H1 (cell line): Measurements from ENCODE around the gene QRICH1. TPM values are rescaled to one million over a fixed set of nuclear protein-coding genes. Genes with fewer than 3 reads are reported as not detected.

Experiments
- CTCF ChIA-PET: fragments of 300-600 bp; sonication (Branson Sonifier 250); formaldehyde crosslinking; loops from one replicate; lab custom pipeline; 2021; ENCODE audit not compliant: partially characterized antibody; lab: Charles Lee
- POLR2A ChIA-PET: fragments of 300-600 bp; sonication (Branson Sonifier 250); formaldehyde crosslinking; loops from one replicate; lab custom pipeline; 2021; ENCODE audit warnings: inconsistent platforms; ENCODE audit not compliant: partially characterized antibody; lab: Charles Lee
- DNase-seq, 2 experiments: peaks; one replicate each; pipeline versions ENCODE4 v3.0.0 to v3.0.0-alpha.2; 2010 to 2022; ENCODE audit warnings: low spot score in 2 of 2, low read depth in 1 of 2, mixed read lengths in 1 of 2
- FAIRE-seq: peaks from 2 replicates; lab custom pipeline; 2011; peaks lifted over from hg19 to GRCh38; lab: Jason Lieb, UNC
- H2AFZ ChIP-seq: 2 replicates; pipeline ENCODE4 v1.8.1; 2012; ENCODE audit warnings: low read length, inconsistent platforms
- H2AK5ac ChIP-seq: 2 replicates; pipeline ENCODE4 v1.6.1; 2013; ENCODE audit warnings: low read depth, low read length
- H2BK120ac ChIP-seq: replicated peaks from 2 replicates; pipeline ENCODE3; 2013; ENCODE audit warnings: low read depth, low read length, inconsistent platforms
- H2BK12ac ChIP-seq: 2 replicates; pipeline ENCODE4 v1.6.1; 2013; ENCODE audit warnings: low read depth, low read length
- H2BK15ac ChIP-seq: 2 replicates; pipeline ENCODE4 v1.6.1; 2013; ENCODE audit warnings: low read length
- H2BK20ac ChIP-seq: 2 replicates; pipeline ENCODE4 v1.6.1; 2013; ENCODE audit warnings: low read length
- H2BK5ac ChIP-seq: 2 replicates; pipeline ENCODE4 v1.6.1; 2013; ENCODE audit warnings: low read depth, low read length
- H3K14ac ChIP-seq: 2 replicates; pipeline ENCODE4 v1.6.1; 2013; ENCODE audit warnings: inconsistent platforms; ENCODE audit not compliant: insufficient read length
- H3K18ac ChIP-seq: 2 replicates; pipeline ENCODE4 v1.6.1; 2013; ENCODE audit warnings: low read length; ENCODE audit errors: extremely low read depth
- H3K23ac ChIP-seq: 2 replicates; pipeline ENCODE4 v1.6.1; 2013; ENCODE audit warnings: inconsistent platforms; ENCODE audit not compliant: insufficient read length
- H3K23me2 ChIP-seq: 2 replicates; pipeline ENCODE4 v1.6.1; 2013; ENCODE audit warnings: low read depth, low read length
- H3K27ac ChIP-seq: 2 replicates; pipeline ENCODE4 v1.6.1; 2011; ENCODE audit warnings: low read depth, low read length, inconsistent platforms
- H3K27me3 ChIP-seq, 4 experiments: replicated peaks in 1 of 4; 1 replicate in 1 of 4; 2 replicates in 3 of 4; pipeline versions ENCODE4 v1.6.1 to v1.8.1; 2011 to 2013; ENCODE audit warnings: low read length in 3 of 4, mild to moderate bottlenecking in 3 of 4, inconsistent platforms in 2 of 4, mixed read lengths in 2 of 4, moderate library complexity in 1 of 4; ENCODE audit not compliant: control insufficient read depth in 3 of 4, insufficient read depth in 3 of 4; ENCODE audit errors: extremely low read depth in 1 of 4
- H3K36me3 ChIP-seq, 4 experiments: 2 replicates each; pipeline versions ENCODE4 v1.6.1 to v1.8.1; 2011 to 2013; ENCODE audit warnings: mild to moderate bottlenecking in 4 of 4, low read length in 3 of 4, moderate library complexity in 2 of 4, control low read depth in 1 of 4, inconsistent platforms in 1 of 4; ENCODE audit not compliant: insufficient read depth in 4 of 4, control insufficient read depth in 2 of 4
- H3K4ac ChIP-seq: replicated peaks from 2 replicates; pipeline ENCODE3; 2013; ENCODE audit warnings: low read length, low read depth, mixed read lengths, inconsistent platforms; ENCODE audit not compliant: insufficient read length
- H3K4me1 ChIP-seq, 4 experiments: replicated peaks in 1 of 4; 1 replicate in 1 of 4; 2 replicates in 3 of 4; pipeline versions ENCODE4 v1.6.1 to v1.8.1; 2011 to 2013; ENCODE audit warnings: low read length in 3 of 4, inconsistent platforms in 2 of 4, mixed read lengths in 1 of 4; ENCODE audit not compliant: insufficient read depth in 4 of 4, control insufficient read depth in 3 of 4
- H3K4me2 ChIP-seq, 2 experiments: 2 replicates each; pipeline versions ENCODE4 v1.6.1 to v1.8.1; 2011 to 2013; ENCODE audit warnings: low read depth in 2 of 2, low read length in 2 of 2, control low read depth in 1 of 2, inconsistent platforms in 1 of 2, mild to moderate bottlenecking in 1 of 2; ENCODE audit not compliant: insufficient read depth in 1 of 2
- H3K4me3 ChIP-seq, 4 experiments: fragments of 200-600, 300-600 bp in 1 of 4; sonication (generic), shearing (Covaris generic), sonication (Bioruptor Twin) in 1 of 4; 2 replicates each; pipeline versions ENCODE4 v1.5.1 to v1.8.1; 2011 to 2016; ENCODE audit warnings: low read length in 4 of 4, low read depth in 3 of 4, control low read depth in 2 of 4, inconsistent platforms in 2 of 4, mild to moderate bottlenecking in 2 of 4, mixed read lengths in 1 of 4, moderate library complexity in 1 of 4; ENCODE audit not compliant: insufficient read depth in 2 of 4; ENCODE audit errors: extremely low read depth in 1 of 4
- H3K56ac ChIP-seq: replicated peaks from 2 replicates; pipeline ENCODE3; 2013; ENCODE audit warnings: low read depth, mild to moderate bottlenecking, mixed read lengths, low read length, inconsistent platforms; ENCODE audit not compliant: insufficient read length
- H3K79me1 ChIP-seq: 2 replicates; pipeline ENCODE4 v1.6.1; 2013; ENCODE audit warnings: low read depth, low read length, control low read depth
- H3K79me2 ChIP-seq, 2 experiments: 2 replicates each; pipeline versions ENCODE4 v1.6.1 to v1.8.1; 2012 to 2013; ENCODE audit warnings: low read length in 2 of 2, mild to moderate bottlenecking in 2 of 2, inconsistent platforms in 1 of 2; ENCODE audit not compliant: insufficient read depth in 2 of 2, control insufficient read depth in 1 of 2
- H3K9ac ChIP-seq, 4 experiments: replicated peaks in 1 of 4; 1 replicate in 1 of 4; 2 replicates in 3 of 4; pipeline versions ENCODE4 v1.6.1 to v1.8.1; 2011 to 2013; ENCODE audit warnings: low read depth in 3 of 4, low read length in 3 of 4, control low read depth in 2 of 4, mild to moderate bottlenecking in 2 of 4, moderate library complexity in 2 of 4, inconsistent platforms in 1 of 4; ENCODE audit errors: extremely low read depth in 1 of 4
- H3K9me3 ChIP-seq, 2 experiments: 2 replicates each; pipeline versions ENCODE4 v1.6.1 to v1.8.1; 2012 to 2013; ENCODE audit warnings: mild to moderate bottlenecking in 2 of 2, moderate library complexity in 2 of 2, control low read depth in 1 of 2, inconsistent platforms in 1 of 2, low read depth in 1 of 2, low read length in 1 of 2, mixed read lengths in 1 of 2; ENCODE audit not compliant: insufficient read depth in 2 of 2
- H4K20me1 ChIP-seq, 2 experiments: replicated peaks in 1 of 2; 2 replicates each; pipeline versions ENCODE3 to v1.8.1; 2011 to 2013; ENCODE audit warnings: inconsistent platforms in 2 of 2, low read length in 2 of 2, mild to moderate bottlenecking in 1 of 2; ENCODE audit not compliant: insufficient read depth in 2 of 2, control insufficient read depth in 1 of 2
- H4K5ac ChIP-seq: 2 replicates; pipeline ENCODE4 v1.6.1; 2013; ENCODE audit warnings: low read length, low read depth, mixed read lengths, inconsistent platforms; ENCODE audit not compliant: insufficient read length
- H4K8ac ChIP-seq: 2 replicates; pipeline ENCODE4 v1.8.0; 2013; ENCODE audit warnings: mild to moderate bottlenecking, moderate library complexity, low read length, inconsistent platforms; ENCODE audit not compliant: insufficient read depth; ENCODE audit errors: extremely low read depth
- H4K91ac ChIP-seq: replicated peaks from 2 replicates; pipeline ENCODE3; 2013; ENCODE audit warnings: low read length, mixed read lengths, inconsistent platforms; ENCODE audit not compliant: insufficient read length
- BCL11A ChIP-seq, 2 experiments: IDR thresholded peaks; one replicate each; pipeline ENCODE4 v1.6.1; 2011; ENCODE audit warnings: low read depth in 2 of 2, low read length in 2 of 2, mild to moderate bottlenecking in 2 of 2
- CEBPB ChIP-seq: IDR thresholded peaks from 2 replicates; pipeline ENCODE4 v1.6.1; 2012; ENCODE audit warnings: low read depth, low read length
- CHD1 ChIP-seq: IDR thresholded peaks from 2 replicates; pipeline ENCODE4 v1.6.1; 2012; ENCODE audit warnings: low read depth, low read length, improper control_type of control experiment
- CREB1 ChIP-seq: IDR thresholded peaks from 2 replicates; pipeline ENCODE4 v1.6.1; 2012; ENCODE audit warnings: inconsistent platforms
- EP300 ChIP-seq, 2 experiments: IDR thresholded peaks; 1 replicate in 1 of 2; 2 replicates in 1 of 2; pipeline ENCODE4 v1.6.1; 2011 to 2012; ENCODE audit warnings: low read depth in 2 of 2, low read length in 2 of 2, mild to moderate bottlenecking in 2 of 2, borderline replicate concordance in 1 of 2, inconsistent platforms in 1 of 2, moderate library complexity in 1 of 2
- GABPA ChIP-seq: IDR thresholded peaks from 2 replicates; pipeline ENCODE4 v1.6.1; 2011; ENCODE audit warnings: mild to moderate bottlenecking, low read length, moderate library complexity, borderline replicate concordance; ENCODE audit not compliant: insufficient read depth
- HDAC6 ChIP-seq: IDR thresholded peaks from one replicate; pipeline ENCODE4 v1.7.1; 2012; ENCODE audit warnings: low read depth, mild to moderate bottlenecking, inconsistent platforms, low read length, moderate library complexity
- NRF1 ChIP-seq: IDR thresholded peaks from 2 replicates; pipeline ENCODE4 v1.6.1; 2011; ENCODE audit warnings: mild to moderate bottlenecking, low read depth, low read length, improper control_type of control experiment
- PHF8 ChIP-seq: fragments of 200-600 bp; sonication (generic); conservative IDR thresholded peaks from 2 replicates; pipeline ENCODE4 v1.7.1; 2012; ENCODE audit warnings: low read depth, mild to moderate bottlenecking, inconsistent platforms, low read length, moderate library complexity
- RFX5 ChIP-seq: IDR thresholded peaks from 2 replicates; pipeline ENCODE4 v1.6.1; 2011; ENCODE audit warnings: low read depth, low read length, improper control_type of control experiment, borderline replicate concordance
- SIRT6 ChIP-seq: IDR thresholded peaks from one replicate; pipeline ENCODE4 v1.7.1; 2012; ENCODE audit warnings: low read length, inconsistent platforms
- SP1 ChIP-seq: IDR thresholded peaks from 2 replicates; pipeline ENCODE4 v1.6.1; 2011; ENCODE audit warnings: low read depth, low read length
- TBP ChIP-seq: IDR thresholded peaks from 2 replicates; pipeline ENCODE4 v1.6.1; 2011; ENCODE audit warnings: low read depth, low read length, improper control_type of control experiment
- TEAD4 ChIP-seq: IDR thresholded peaks from 2 replicates; pipeline ENCODE4 v1.6.1; 2012; ENCODE audit warnings: low read depth, low read length, inconsistent platforms, mixed read lengths
- YY1 ChIP-seq: IDR thresholded peaks from 2 replicates; pipeline ENCODE4 v1.6.1; 2011; ENCODE audit warnings: low read depth, mild to moderate bottlenecking, low read length
- ZNF274 ChIP-seq: IDR thresholded peaks from 2 replicates; pipeline ENCODE4 v1.7.0; 2012; ENCODE audit warnings: low read length, borderline replicate concordance; ENCODE audit errors: extremely low read depth
- WGBS, 2 experiments: shearing (Covaris generic) in 1 of 2; methylation state at CpG; one replicate each; pipeline versions ENCODE4 v1.1.6 to v1.1.7; 2013 to 2015; ENCODE audit warnings: low lambda C conversion rate in 2 of 2, mixed read lengths in 2 of 2, inconsistent platforms in 1 of 2, low coverage in 1 of 2, missing lambda C conversion rate in 1 of 2; ENCODE audit not compliant: insufficient replicate concordance in 2 of 2, insufficient coverage in 1 of 2, insufficient read length in 1 of 2; ENCODE audit errors: extremely low coverage in 1 of 2, missing lambda C conversion rate in 1 of 2; 5-methylcytosine and 5-hydroxymethylcytosine counted together
- polyA plus RNA-seq, 7 experiments: library from polyadenylated mRNA; depleted of rRNA in 3 of 7; stranded (reverse) in 5 of 7; unstranded in 2 of 7; fragments of >200 nt in 5 of 7; fragments of 200-250 nt in 2 of 7; gene quantifications; 1 replicate in 5 of 7; 2 replicates in 1 of 7; 4 replicates in 1 of 7; pipeline versions ENCODE4 v1.2.1 to v1.2.3, GENCODE V29; 2011 to 2013; ENCODE audit warnings: missing spikeins in 2 of 7, mixed read lengths in 2 of 7
- total RNA-seq: library from RNA; stranded (reverse); fragmentation: NEBNext Ultra II Directional; extraction: Animal tissue kit (Norgen Biotek cat#: 25700); gene quantifications from 2 replicates; pipeline ENCODE4 v1.2.1, GENCODE V29; 2021

The QRICH1 gene
- total and polyA plus RNA-seq, 2 of the 8 experiments (the other 6 are each of a cell fraction or from before 2014, with no cell fraction given), result 128 to 142 TPM

DNA sequence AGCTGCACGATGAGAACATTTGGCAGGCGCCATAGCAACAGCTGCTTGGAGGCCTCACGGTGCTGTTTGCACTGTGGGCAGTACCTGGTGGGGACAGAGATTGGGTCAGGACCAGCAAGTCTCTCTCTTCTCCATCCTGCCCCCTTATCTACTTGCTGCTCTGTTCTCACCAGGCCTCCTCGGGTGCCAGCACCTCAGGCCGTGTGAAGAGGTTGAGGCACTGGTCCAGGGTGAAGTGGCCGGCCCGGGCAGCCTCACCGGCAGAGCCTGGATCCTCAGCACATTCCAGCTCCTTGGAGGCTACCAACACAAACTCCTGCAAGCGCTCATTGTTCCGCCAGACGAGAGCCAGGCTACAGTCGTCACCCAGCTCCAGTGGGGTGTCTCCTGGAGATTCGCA, 16.9 kb upstream of the QRICH1 start:
- Histone ChIP-seq H3K79me1 (no peaks in the 10 kb centered on the region), H3K36me3 (peaks cover 23 to 66% (median 58%) of the 10 kb centered on the region in 4 experiments), H3K23me2 (no peaks in the 10 kb centered on the region), H2AFZ (no peak overlapping the region), H3K9ac (no peak overlapping the region), H2BK15ac (no peak overlapping the region), H3K27me3 (no peaks in the 10 kb centered on the region; a peak in 1 of 7 replicates), H2AK5ac (no peak overlapping the region), H2BK12ac (no peak overlapping the region), H3K4me3 (no peak overlapping the region), H2BK20ac (no peak overlapping the region), H3K27ac (no peak overlapping the region), H3K9me3 (no peaks in the 10 kb centered on the region), H3K79me2 (no peaks in the 10 kb centered on the region), H2BK5ac (no peak overlapping the region), H4K8ac (no peak overlapping the region), H4K91ac (no peak overlapping the region), H4K20me1 (peaks cover 0 to 15% of the 10 kb centered on the region in 2 experiments), H3K14ac (no peak overlapping the region), H3K4me2 (no peak overlapping the region), H3K4me1 (peaks cover 0 to 2% (median 0%) of the 10 kb centered on the region in 4 experiments; a peak in 1 of 7 replicates), H4K5ac (no peak overlapping the region), H2BK120ac (no peak overlapping the region), H3K23ac (no peak overlapping the region), H3K4ac (no peak overlapping the region), H3K56ac (no peak overlapping the region), H3K18ac (no peak overlapping the region)
- DNase-seq, result no peak
- 92% methylated on average over 13 of the region's 13 CpGs; no CpG with 5 or more reads in 1 of the 2 experiments for WGBS, 2 experiments
- ChIA-PET CTCF (interaction anchor here (1.0 to 3.2 kb wide), 4 partner anchors 9 to 47 kb away, joined by 3 to 16 read pairs (median 6); partner anchors contain the start of genes LAMB2, QRICH1 and USP19), POLR2A (interaction anchor here (15.7 to 27.9 kb wide), 3 partner anchors 2 to 93 kb away, joined by 141 to 508 read pairs (median 508); partner anchors contain the start of genes DALRD3, NDUFAF3, QARS1 and QRICH1)
- no peak for FAIRE-seq
- TF ChIP-seq NRF1 (no peak), SIRT6 (no peak), TEAD4 (no peak), CREB1 (no peak), TBP (no peak), EP300 (IDR thresholded peaks at IDR 0.05; ENCODE audit: borderline replicate concordance in 1 of 2, low read depth in 2 of 2, low read length in 2 of 2) (no peak), BCL11A (IDR thresholded peaks at IDR 0.05; ENCODE audit: low read depth in 2 of 2, low read length in 2 of 2) (no peak), SP1 (no peak), CEBPB (no peak), RFX5 (no peak), YY1 (no peak), GABPA (no peak), HDAC6 (no peak), PHF8 (no peak), ZNF274 (no peak), CHD1 (no peak)
